ENCODE results near the gene MLLT3. TPM values are rescaled to one million over a fixed set of nuclear protein-coding genes. Genes with fewer than 3 reads are reported as not detected.

Gene MLLT3
- polyA plus RNA-seq, 1 experiment, result 32.5 TPM

DNA sequence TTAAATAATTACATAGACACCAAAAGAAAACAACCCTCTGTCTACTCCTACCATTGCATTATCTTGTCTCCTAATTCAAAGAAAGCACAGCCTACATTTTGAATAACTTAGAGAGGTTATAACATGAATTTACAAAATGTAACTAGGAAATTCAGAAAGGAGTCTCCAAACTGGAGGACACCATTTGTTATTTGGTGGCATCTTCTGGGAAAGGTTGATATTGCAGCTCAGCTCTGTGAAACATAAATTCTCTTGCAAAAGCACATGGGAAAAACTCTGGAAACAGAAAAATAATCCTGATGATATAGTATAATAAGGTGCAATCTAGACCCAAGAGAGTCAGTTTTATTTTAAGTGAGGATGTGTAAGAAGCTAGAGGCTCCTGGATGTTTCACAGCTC is 215.3 kb downstream of the MLLT3 start:
- no peak overlapping the region for H3K4me3 ChIP-seq (ENCODE audit: low read depth, low read length)
- no peaks in the 10 kb centered on the region for H3K9me3 ChIP-seq (ENCODE audit: control insufficient read depth, insufficient read depth, low read length)
- no peak for DNase-seq (ENCODE audit: low read depth, low spot score)
- POLR2A ChIA-PET, result no interaction called here
- TF ChIP-seq, protein P1, sequence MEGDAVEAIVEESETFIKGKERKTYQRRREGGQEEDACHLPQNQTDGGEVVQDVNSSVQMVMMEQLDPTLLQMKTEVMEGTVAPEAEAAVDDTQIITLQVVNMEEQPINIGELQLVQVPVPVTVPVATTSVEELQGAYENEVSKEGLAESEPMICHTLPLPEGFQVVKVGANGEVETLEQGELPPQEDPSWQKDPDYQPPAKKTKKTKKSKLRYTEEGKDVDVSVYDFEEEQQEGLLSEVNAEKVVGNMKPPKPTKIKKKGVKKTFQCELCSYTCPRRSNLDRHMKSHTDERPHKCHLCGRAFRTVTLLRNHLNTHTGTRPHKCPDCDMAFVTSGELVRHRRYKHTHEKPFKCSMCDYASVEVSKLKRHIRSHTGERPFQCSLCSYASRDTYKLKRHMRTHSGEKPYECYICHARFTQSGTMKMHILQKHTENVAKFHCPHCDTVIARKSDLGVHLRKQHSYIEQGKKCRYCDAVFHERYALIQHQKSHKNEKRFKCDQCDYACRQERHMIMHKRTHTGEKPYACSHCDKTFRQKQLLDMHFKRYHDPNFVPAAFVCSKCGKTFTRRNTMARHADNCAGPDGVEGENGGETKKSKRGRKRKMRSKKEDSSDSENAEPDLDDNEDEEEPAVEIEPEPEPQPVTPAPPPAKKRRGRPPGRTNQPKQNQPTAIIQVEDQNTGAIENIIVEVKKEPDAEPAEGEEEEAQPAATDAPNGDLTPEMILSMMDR (IDR thresholded peaks at IDR 0.05; ENCODE audit: low read depth, low read length), result no peak; the same call in 1 of the 2 replicates
- CTCF ChIA-PET, result interaction anchor here (1.0 kb wide), 1 partner anchor 218 kb away, joined by 3 read pairs; no protein-coding TSS in a partner anchor
- no peak overlapping the region for H3K27ac ChIP-seq (ENCODE audit: low read depth, low read length)
- no peaks in the 10 kb centered on the region for H3K27me3 ChIP-seq (ENCODE audit: control insufficient read depth, insufficient read depth, low read length)

DNA sequence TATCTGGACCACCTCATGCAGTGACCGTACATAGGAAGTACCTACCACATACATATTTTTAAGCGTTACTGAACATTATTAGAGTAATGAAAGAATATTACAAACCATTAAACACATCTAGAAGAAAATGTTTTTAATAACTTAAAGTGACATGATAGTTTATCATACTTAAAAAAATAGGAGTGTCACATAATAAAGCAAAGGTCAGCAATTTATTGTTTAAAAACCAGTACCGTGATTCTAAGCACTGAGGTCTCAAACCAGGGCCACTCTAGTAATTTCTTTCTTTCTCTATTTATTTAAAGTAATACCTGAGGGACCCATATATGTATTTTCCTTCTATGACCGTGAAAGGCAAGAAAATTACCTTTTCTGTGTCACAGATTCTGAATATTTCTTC is 216.0 kb downstream of the MLLT3 start:
- H3K4me3 ChIP-seq (ENCODE audit: low read depth, low read length), result no peak overlapping the region
- no peak for DNase-seq (ENCODE audit: low read depth, low spot score)
- TF ChIP-seq, protein P1 (IDR thresholded peaks at IDR 0.05; ENCODE audit: low read depth, low read length), result no peak
- no peaks in the 10 kb centered on the region for H3K9me3 ChIP-seq (ENCODE audit: control insufficient read depth, insufficient read depth, low read length)
- H3K27ac ChIP-seq (ENCODE audit: low read depth, low read length), result no peak overlapping the region
- no peaks in the 10 kb centered on the region for H3K27me3 ChIP-seq (ENCODE audit: control insufficient read depth, insufficient read depth, low read length)
- CTCF ChIA-PET, result no interaction called here
- POLR2A ChIA-PET, result no interaction called here

DNA sequence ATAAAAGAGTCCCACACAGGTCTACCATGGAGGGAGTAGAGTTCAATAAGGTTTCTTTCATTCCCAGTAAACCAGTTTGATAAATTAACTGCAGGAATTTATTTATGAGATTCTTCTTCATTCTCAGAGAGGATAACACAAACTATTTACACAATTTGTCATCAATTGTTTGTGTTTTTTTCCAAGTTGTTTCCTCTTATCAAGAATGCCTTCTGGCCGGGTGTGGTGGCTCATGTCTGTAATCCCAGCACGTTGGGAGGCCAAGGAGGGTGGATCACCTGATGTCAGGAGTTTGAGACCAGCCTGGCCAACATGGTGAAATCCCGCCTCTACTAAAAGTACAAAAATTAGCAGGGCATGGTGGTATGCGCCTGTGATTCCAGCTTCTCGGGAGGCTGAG is 216.7 kb downstream of the MLLT3 start:
- no peaks in the 10 kb centered on the region for H3K27me3 ChIP-seq (ENCODE audit: control insufficient read depth, insufficient read depth, low read length)
- no peak overlapping the region for H3K4me3 ChIP-seq (ENCODE audit: low read depth, low read length)
- ChIA-PET CTCF (no interaction called here), POLR2A (no interaction called here)
- H3K27ac ChIP-seq (ENCODE audit: low read depth, low read length), result no peak overlapping the region
- TF ChIP-seq, protein P1 (IDR thresholded peaks at IDR 0.05; ENCODE audit: low read depth, low read length), result no peak
- H3K9me3 ChIP-seq (ENCODE audit: control insufficient read depth, insufficient read depth, low read length), result no peaks in the 10 kb centered on the region
- DNase-seq (ENCODE audit: low read depth, low spot score), result no peak

DNA sequence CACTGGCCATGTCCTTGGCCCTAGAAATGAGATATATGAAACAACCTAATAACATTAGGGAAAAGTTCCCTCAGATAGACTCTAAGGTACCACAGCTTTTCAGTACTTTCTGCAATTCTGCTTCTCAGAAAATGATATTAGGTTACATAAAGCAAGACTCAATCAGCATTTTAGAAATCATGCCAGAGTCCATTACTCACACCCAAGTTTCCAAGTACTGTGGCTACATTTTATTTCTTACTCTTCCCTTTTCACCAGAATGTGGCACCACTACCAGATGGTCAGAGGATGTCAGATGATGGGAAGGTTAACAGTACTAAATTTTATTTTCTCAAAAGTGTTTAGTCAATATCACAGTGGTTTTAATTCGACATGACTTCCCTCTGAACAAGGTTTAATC is 217.2 kb downstream of the MLLT3 start:
- H3K27ac ChIP-seq (ENCODE audit: low read depth, low read length), result no peak overlapping the region
- CTCF ChIA-PET, result no interaction called here
- TF ChIP-seq, protein P1 (IDR thresholded peaks at IDR 0.05; ENCODE audit: low read depth, low read length), result no peak
- no peak for DNase-seq (ENCODE audit: low read depth, low spot score)
- POLR2A ChIA-PET, result no interaction called here
- no peak overlapping the region for H3K4me3 ChIP-seq (ENCODE audit: low read depth, low read length)
- no peaks in the 10 kb centered on the region for H3K9me3 ChIP-seq (ENCODE audit: control insufficient read depth, insufficient read depth, low read length)
- H3K27me3 ChIP-seq (ENCODE audit: control insufficient read depth, insufficient read depth, low read length), result no peaks in the 10 kb centered on the region

DNA sequence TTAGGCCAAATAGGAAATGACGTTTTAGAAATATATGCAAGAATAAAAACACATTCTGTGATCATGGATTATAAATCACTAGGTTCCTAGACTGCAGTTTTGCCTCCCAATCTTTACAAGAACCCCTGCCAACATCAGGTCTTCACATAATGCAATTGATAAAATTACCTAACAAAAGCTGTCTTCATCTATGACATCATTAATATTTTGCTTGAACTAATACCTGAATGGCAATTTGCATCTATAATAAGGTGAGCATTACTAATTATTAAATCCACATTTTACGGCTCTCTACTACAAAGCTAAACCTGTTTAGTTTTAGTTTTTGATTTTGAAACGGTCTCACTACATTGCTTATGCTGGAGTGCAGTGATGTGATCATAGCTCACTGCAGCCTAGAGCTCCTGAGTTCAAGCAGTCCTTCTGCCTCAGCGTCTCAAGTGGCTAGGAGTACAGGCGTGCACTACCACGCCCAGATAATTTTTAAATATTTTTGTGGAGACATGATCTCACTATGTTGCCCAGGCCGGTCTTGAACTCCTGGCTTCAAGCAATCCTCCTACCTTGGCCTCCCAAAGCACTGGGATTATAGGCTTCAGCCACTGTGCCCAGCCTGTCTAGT is 218.0 kb downstream of the MLLT3 start:
- H3K27ac ChIP-seq (ENCODE audit: low read depth, low read length), result no peak overlapping the region

More for the DNA sequence above, 218.0 kb downstream of the MLLT3 start:
- no peaks in the 10 kb centered on the region for H3K9me3 ChIP-seq (ENCODE audit: control insufficient read depth, insufficient read depth, low read length)
- TF ChIP-seq, protein P1 (IDR thresholded peaks at IDR 0.05; ENCODE audit: low read depth, low read length), result no peak
- H3K4me3 ChIP-seq (ENCODE audit: low read depth, low read length), result no peak overlapping the region
- H3K27me3 ChIP-seq (ENCODE audit: control insufficient read depth, insufficient read depth, low read length), result no peaks in the 10 kb centered on the region
- POLR2A ChIA-PET, result no interaction called here
- no peak for DNase-seq (ENCODE audit: low read depth, low spot score)
- CTCF ChIA-PET, result no interaction called here

All from AG04450 (cell line).